Epithelial cell of proximal tubule (primary cell): ENCODE results near the gene TBC1D2B. TPM values are rescaled to one million over a fixed set of nuclear protein-coding genes. Genes with fewer than 3 reads are reported as not detected.
A peak's percentile ranks its signal among the peaks of the same experiment; 100 is the strongest.
"Not testable (repeated sequence)": the region's sequence is repeated elsewhere in the genome, so short reads cannot be mapped to it uniquely, and the experiment has no call there.

Experiments used
- DNase-seq: peaks from one replicate; pipeline ENCODE4 v3.0.0-alpha.2; 2011; ENCODE audit warnings: low read depth
- H3K4me3 ChIP-seq: 2 replicates; pipeline ENCODE4 v1.5.1; 2011; ENCODE audit warnings: low read depth, mild to moderate bottlenecking, low read length
- total RNA-seq: library from RNA; depleted of rRNA; stranded (reverse); fragments of >200 nt; gene quantifications from 2 replicates; pipeline ENCODE4 v1.2.3, GENCODE V29; 2015
- TF ChIP-seq, protein P1 (sequence below): conservative IDR thresholded peaks from 2 replicates; pipeline ENCODE4 v1.5.1; 2012; ENCODE audit warnings: low read depth, mild to moderate bottlenecking, low read length

The TBC1D2B gene
- total RNA-seq, 1 donor from 2014 or later: 15.0 TPM

- no peak for DNase-seq
- TF ChIP-seq, protein P1, sequence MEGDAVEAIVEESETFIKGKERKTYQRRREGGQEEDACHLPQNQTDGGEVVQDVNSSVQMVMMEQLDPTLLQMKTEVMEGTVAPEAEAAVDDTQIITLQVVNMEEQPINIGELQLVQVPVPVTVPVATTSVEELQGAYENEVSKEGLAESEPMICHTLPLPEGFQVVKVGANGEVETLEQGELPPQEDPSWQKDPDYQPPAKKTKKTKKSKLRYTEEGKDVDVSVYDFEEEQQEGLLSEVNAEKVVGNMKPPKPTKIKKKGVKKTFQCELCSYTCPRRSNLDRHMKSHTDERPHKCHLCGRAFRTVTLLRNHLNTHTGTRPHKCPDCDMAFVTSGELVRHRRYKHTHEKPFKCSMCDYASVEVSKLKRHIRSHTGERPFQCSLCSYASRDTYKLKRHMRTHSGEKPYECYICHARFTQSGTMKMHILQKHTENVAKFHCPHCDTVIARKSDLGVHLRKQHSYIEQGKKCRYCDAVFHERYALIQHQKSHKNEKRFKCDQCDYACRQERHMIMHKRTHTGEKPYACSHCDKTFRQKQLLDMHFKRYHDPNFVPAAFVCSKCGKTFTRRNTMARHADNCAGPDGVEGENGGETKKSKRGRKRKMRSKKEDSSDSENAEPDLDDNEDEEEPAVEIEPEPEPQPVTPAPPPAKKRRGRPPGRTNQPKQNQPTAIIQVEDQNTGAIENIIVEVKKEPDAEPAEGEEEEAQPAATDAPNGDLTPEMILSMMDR: no peak
- no peak overlapping the region for H3K4me3 ChIP-seq
These were observed 78.0 kb downstream of the TBC1D2B start for GRCh38 chr15:77999486-77999885.

DNA sequence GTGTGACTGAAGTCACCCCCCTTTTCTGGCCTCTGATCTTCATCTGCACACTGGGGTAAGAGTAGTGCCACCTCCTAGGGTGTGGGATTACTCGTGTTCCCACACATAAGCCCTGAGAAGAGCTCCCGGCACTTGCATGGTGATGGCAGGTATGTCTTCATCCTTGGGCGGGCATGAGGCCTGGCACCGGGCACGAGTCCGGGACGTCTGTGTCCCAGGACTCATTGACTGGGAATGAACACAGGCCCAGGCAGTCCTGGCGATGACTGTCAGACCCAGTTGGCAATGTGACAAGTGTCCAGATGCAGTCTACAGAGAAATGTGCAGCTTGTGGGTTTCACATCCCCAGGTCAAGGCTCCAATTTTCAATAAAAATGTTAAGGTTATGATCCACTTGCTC, 78.9 kb downstream of the TBC1D2B start:
- DNase-seq: no peak
- no peak overlapping the region for H3K4me3 ChIP-seq
- TF ChIP-seq, protein P1: no peak

DNA sequence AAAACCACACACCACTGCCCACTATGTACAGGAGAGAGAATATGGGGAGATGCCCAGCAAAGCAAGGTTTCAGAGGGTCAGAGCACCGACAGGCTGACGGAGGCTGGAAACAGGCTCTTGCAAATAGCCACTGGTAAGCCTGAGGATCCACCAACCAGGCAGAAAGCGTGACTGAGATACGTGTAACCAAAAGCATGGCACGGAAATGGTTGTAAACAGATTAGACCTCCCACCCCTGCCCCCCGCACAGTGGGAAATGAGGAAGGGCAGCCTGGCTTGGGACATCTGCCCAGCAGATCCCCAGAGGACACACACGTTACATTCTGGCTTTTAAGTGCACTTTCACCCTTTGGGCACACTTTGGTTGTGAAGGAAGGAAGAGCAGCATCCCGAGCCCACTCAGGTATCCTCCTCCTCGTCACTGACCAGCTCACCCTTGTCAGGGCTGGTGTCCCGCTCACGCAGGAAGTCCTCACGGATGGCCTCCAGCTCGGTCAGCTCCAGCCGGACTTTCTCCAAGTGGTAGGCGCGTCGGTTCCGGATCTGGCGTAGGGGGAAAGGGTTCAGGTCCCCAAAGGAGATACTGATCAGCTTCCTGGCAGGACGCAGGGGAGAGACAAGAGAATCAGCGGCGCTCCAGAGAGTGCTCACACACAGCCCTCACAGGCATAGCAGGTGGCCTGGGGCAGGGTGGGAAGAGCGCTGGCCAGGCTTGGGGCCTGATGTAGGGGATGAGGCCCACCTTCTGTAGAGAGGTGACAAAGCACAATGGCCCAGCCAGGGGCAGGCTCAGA, 79.6 kb downstream of the TBC1D2B start:
- not testable (repeated sequence) for DNase-seq, H3K4me3 ChIP-seq

DNA sequence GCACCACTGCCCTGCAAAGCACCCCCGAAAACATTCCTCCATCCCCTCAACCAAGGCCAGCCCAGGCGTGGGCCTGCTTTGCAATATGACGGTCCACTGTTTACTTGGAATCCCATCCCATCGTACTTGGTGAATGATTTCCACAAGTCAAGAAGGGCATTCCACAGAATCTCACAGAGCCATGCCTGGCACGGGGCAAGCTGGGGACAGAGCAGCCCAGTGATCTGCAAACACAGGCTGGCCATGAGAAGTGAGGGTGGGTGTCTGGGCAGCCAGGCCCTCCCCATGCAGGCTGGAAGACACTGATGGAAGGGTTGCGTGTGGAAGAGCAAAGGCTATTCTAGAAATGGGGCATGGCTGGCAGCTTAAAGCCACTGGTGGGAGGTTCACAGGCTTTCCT, 80.3 kb downstream of the TBC1D2B start:
- H3K4me3 ChIP-seq, DNase-seq: not testable (repeated sequence)

- not testable (repeated sequence) for DNase-seq, H3K4me3 ChIP-seq
These were observed 80.8 kb downstream of the TBC1D2B start for GRCh38 chr15:77996713-77997171.

GRCh38 chr15:77996226-77996625, 81.3 kb downstream of the TBC1D2B start:
- H3K4me3 ChIP-seq: not testable (repeated sequence)

DNA sequence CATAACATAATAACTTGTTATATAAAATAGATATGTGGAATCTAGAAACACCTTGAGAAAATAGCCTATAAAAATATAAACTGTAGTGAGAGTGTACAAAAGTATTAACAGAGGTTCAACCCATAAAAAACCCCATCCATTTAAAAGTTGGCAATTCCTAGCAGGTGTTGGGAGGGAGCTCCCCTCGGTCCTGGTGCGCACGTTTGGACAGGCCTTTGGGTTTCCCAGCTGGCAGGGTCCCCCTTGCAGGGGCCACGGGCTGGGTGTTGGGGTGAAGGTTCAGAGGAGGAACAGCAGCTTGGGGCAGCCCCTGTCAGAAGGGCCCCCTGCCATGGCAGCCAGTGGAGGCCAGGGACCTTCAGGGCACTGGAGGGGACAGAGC, 82.0 kb downstream of the TBC1D2B start:
- not testable (repeated sequence) for DNase-seq

More at GRCh38 chr15:77996226-77996625, 81.3 kb downstream of the TBC1D2B start:
- not testable (repeated sequence) for DNase-seq

DNA sequence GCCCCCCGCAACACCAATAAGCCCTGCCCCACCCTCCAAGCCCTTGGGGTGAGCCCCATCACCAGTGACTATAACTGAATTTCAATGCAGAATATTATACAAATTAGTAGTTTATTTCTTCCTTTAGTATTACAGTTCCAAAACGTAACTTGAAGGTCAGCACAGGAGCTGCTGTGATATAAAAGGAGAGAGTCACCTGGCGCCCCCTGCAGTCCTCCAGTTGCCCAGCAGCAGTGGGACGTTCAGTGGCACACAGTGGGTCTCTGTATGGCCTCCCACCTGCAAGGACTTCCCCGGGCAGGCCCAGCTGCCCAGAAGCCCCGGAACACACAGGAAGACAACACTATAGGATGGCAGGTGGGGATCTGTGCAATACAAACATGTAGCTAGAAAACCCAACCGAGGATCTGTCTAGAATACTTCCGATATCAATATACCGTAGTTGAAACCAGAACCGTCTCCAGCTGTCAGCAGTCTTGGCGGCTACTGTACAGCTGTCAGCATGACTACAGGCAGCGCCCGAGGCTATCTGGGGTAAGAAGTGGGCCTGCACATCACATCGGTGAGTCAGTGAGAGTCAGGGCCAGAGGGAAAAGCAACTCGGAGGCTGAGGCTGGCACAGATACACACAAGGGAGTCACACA, 82.5 kb downstream of the TBC1D2B start:
- DNase-seq, H3K4me3 ChIP-seq: not testable (repeated sequence)
- TF ChIP-seq, protein P1: peak; percentile 31

More for the DNA sequence above, 82.0 kb downstream of the TBC1D2B start:
- H3K4me3 ChIP-seq: not testable (repeated sequence)

DNA sequence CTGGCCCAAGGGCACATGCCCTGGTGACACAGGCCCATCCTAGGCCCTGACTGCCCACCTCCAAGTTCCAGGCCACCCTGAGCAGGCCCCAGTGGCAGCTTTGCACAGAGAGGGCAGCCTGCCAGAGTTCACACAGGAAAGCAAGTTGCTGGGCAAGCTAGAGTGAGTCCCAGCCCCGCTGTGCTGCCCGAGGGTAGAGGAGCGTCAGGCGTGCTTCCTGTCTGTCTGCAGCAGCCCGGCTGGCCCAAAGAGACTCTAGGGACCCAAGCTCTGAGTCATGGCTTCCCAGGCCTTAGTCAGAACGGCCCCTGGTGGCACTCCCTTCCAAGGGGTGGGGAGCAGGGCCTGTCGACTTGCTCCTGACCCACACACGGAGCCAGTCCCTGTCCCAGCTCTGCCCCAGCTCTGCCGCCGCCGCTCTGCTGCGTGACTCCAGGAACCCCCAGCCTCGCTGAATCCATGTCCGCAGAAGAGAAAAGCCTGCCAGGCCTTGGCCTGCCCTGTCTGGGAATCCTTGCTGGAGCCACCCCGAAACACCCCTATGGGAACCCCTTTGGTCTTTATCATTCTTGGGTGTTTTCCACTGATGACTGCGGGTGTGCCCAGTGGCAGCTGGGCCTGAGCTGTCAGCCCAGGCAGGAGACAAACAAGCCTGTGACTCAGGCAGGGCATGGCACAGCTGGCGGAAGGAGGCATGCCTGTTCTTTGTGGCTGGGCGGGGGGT, 83.4 kb downstream of the TBC1D2B start:
- H3K4me3 ChIP-seq: not testable (repeated sequence)
- DNase-seq: peak; percentile 39

DNA sequence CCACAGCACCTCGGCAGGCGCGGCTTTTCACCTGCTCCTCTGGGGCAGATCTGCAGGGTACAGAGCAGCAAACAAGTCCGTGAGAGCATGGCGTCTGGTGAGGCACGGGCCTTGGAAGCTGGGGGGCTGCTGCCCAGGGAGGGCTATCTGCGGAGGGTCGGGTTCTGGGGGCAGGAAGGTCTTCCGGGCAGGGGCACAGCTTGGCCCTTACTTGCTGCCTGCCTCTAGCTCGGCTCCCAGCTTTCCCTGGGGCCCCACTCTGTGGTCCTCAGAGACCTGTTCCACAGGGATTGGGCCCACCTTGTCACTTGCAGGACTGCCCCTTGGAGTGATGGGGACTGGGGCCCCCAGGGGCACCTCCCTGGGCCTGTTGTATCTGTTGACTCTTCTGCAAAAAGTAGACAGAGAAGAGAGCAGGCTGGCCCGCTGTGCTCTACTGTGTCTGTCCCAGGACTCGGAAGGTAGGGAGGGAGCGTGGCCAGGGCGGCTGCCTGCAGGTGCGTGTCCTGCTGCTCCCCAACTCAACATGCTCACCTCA, 84.1 kb downstream of the TBC1D2B start:
- DNase-seq: no peak
- no peak overlapping the region for H3K4me3 ChIP-seq
- TF ChIP-seq, protein P1: no peak
